ENCODE data around the gene RPAIN.

RPAIN gene

DNA sequence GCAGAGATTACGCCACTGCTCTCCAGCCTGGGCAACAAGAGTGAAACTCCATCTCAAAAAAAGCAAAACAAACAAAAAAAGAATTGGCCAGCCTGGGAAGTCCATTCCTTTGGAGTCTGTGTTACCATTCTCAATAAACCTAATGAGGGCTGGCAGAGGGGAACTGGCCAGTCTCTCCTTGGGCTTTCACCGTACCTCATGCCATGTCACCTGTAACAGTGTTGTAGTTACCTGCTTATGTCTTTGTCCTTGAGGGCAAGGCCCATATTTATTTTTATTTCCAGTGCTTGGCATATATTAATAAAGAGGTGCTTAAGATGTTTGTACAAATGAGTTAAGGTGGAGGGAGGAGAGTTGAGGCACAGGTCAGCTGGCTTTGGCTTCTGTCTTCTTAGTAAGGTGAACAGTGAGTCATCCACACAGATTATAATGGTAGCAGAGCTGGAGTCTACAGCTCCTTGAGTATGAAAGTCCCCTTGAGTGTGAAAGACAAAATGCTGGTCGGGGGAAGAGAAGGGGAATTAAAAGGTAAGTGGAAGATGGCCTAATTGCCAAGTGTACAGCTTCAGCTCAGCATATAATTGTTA, 10.5 kb downstream of the RPAIN start:
- TF ChIP-seq TOX (CRISPR knock-in tag; IDR thresholded peaks at IDR 0.05; ENCODE audit: borderline replicate concordance): no peak
- TF ChIP-seq, protein P1, sequence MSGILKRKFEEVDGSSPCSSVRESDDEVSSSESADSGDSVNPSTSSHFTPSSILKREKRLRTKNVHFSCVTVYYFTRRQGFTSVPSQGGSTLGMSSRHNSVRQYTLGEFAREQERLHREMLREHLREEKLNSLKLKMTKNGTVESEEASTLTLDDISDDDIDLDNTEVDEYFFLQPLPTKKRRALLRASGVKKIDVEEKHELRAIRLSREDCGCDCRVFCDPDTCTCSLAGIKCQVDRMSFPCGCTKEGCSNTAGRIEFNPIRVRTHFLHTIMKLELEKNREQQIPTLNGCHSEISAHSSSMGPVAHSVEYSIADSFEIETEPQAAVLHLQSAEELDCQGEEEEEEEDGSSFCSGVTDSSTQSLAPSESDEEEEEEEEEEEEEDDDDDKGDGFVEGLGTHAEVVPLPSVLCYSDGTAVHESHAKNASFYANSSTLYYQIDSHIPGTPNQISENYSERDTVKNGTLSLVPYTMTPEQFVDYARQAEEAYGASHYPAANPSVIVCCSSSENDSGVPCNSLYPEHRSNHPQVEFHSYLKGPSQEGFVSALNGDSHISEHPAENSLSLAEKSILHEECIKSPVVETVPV (CRISPR knock-in tag; IDR thresholded peaks at IDR 0.05): no peak
- no peak for TF ChIP-seq SNAI2 (CRISPR knock-in tag; IDR thresholded peaks at IDR 0.05)
- TF ChIP-seq, protein P2, sequence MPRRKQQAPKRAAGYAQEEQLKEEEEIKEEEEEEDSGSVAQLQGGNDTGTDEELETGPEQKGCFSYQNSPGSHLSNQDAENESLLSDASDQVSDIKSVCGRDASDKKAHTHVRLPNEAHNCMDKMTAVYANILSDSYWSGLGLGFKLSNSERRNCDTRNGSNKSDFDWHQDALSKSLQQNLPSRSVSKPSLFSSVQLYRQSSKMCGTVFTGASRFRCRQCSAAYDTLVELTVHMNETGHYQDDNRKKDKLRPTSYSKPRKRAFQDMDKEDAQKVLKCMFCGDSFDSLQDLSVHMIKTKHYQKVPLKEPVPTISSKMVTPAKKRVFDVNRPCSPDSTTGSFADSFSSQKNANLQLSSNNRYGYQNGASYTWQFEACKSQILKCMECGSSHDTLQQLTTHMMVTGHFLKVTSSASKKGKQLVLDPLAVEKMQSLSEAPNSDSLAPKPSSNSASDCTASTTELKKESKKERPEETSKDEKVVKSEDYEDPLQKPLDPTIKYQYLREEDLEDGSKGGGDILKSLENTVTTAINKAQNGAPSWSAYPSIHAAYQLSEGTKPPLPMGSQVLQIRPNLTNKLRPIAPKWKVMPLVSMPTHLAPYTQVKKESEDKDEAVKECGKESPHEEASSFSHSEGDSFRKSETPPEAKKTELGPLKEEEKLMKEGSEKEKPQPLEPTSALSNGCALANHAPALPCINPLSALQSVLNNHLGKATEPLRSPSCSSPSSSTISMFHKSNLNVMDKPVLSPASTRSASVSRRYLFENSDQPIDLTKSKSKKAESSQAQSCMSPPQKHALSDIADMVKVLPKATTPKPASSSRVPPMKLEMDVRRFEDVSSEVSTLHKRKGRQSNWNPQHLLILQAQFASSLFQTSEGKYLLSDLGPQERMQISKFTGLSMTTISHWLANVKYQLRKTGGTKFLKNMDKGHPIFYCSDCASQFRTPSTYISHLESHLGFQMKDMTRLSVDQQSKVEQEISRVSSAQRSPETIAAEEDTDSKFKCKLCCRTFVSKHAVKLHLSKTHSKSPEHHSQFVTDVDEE (CRISPR knock-in tag; IDR thresholded peaks at IDR 0.05): no peak
- no peak for TF ChIP-seq TCF4 (CRISPR knock-in tag; IDR thresholded peaks at IDR 0.05; ENCODE audit: borderline replicate concordance)
- no peak for TF ChIP-seq ZFP3 (CRISPR knock-in tag; IDR thresholded peaks at IDR 0.05)
- no peak for TF ChIP-seq ZNF70 (CRISPR knock-in tag; IDR thresholded peaks at IDR 0.05)
- ATAC-seq: no peak

DNA sequence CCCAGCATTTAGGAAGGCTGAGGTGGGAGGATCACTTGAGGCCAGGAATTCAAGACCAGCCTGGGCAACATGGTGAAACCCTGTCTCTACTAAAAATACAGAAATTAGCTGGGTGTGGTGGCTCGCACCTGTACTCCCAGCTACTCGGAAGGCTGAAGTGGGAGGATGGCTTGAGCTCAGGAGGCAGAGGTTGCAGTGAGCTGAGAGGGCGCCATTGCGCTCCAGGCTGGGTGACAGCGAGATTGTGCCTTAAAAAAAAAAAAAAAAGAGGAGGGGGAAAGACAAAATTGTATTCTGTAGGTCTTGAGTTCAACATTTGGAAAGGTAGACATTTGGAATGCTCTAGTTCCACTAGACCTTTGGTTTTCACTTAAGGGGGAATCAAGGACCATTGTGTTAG, 11.3 kb downstream of the RPAIN start:
- ATAC-seq: peak; percentile 32; the same call in 2 of the 3 replicates

DNA sequence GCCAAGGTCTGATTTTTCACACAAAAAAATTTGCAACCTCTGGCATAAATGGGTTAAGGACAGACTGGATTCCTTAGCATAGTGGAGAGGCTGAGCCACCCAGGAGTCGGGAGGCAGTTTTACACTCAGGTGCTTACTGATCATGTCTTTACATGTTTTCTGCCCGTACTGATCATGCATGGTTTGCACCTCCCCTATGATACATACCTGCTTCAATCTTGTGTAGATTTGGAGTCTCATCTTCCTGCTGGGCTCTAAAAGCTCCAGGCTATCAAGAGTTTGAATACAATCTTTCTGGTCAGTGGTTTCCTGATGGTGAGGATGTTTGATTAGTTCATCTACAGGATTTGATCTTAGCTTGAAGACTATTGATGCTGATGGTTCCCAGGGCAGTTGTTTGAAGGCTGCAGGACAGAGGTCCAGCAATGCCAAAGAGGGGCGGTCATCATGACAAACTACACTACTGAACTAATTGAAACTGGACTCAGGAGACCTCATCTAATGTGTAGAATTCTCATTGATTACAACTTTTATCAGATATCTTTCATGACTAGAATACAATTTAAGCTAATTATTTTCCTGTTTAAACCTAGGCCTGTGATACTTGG, 12.1 kb downstream of the RPAIN start:
- ATAC-seq: no peak
- TF ChIP-seq ESRRG (CRISPR knock-in tag; IDR thresholded peaks at IDR 0.05): no peak
- TF ChIP-seq ZNF565 (CRISPR knock-in tag; conservative IDR thresholded peaks at IDR 0.05; ENCODE audit: low read depth): no peak
- TF ChIP-seq TOX (CRISPR knock-in tag; IDR thresholded peaks at IDR 0.05; ENCODE audit: borderline replicate concordance): no peak
- TF ChIP-seq, protein P1 (CRISPR knock-in tag; IDR thresholded peaks at IDR 0.05): no peak
- TF ChIP-seq ZC3H10 (CRISPR knock-in tag; IDR thresholded peaks at IDR 0.05): no peak
- no peak for TF ChIP-seq OSR1 (CRISPR knock-in tag; IDR thresholded peaks at IDR 0.05)
- TF ChIP-seq, protein P3, sequence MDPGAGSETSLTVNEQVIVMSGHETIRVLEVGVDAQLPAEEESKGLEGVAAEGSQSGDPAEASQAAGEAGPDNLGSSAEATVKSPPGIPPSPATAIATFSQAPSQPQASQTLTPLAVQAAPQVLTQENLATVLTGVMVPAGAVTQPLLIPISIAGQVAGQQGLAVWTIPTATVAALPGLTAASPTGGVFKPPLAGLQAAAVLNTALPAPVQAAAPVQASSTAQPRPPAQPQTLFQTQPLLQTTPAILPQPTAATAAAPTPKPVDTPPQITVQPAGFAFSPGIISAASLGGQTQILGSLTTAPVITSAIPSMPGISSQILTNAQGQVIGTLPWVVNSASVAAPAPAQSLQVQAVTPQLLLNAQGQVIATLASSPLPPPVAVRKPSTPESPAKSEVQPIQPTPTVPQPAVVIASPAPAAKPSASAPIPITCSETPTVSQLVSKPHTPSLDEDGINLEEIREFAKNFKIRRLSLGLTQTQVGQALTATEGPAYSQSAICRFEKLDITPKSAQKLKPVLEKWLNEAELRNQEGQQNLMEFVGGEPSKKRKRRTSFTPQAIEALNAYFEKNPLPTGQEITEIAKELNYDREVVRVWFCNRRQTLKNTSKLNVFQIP (CRISPR knock-in tag; IDR thresholded peaks at IDR 0.05; ENCODE audit: borderline replicate concordance, low read depth): no peak
- TF ChIP-seq, protein P2 (CRISPR knock-in tag; IDR thresholded peaks at IDR 0.05): no peak
- no peak for TF ChIP-seq ISL1 (CRISPR knock-in tag; IDR thresholded peaks at IDR 0.05)
- TF ChIP-seq ZFP30 (CRISPR knock-in tag; IDR thresholded peaks at IDR 0.05): no peak
- no peak for TF ChIP-seq ZFP3 (CRISPR knock-in tag; IDR thresholded peaks at IDR 0.05)
- TF ChIP-seq GLIS3 (CRISPR knock-in tag; IDR thresholded peaks at IDR 0.05): no peak
- no peak for TF ChIP-seq ZNF70 (CRISPR knock-in tag; IDR thresholded peaks at IDR 0.05)
- TF ChIP-seq, protein P4, sequence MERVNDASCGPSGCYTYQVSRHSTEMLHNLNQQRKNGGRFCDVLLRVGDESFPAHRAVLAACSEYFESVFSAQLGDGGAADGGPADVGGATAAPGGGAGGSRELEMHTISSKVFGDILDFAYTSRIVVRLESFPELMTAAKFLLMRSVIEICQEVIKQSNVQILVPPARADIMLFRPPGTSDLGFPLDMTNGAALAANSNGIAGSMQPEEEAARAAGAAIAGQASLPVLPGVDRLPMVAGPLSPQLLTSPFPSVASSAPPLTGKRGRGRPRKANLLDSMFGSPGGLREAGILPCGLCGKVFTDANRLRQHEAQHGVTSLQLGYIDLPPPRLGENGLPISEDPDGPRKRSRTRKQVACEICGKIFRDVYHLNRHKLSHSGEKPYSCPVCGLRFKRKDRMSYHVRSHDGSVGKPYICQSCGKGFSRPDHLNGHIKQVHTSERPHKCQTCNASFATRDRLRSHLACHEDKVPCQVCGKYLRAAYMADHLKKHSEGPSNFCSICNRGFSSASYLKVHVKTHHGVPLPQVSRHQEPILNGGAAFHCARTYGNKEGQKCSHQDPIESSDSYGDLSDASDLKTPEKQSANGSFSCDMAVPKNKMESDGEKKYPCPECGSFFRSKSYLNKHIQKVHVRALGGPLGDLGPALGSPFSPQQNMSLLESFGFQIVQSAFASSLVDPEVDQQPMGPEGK (CRISPR knock-in tag; IDR thresholded peaks at IDR 0.05; ENCODE audit: borderline replicate concordance): no peak
- no peak for TF ChIP-seq PPARA (CRISPR knock-in tag; IDR thresholded peaks at IDR 0.05; ENCODE audit: borderline replicate concordance)

All from SK-N-SH treated with all-trans-retinoic acid at 6 μM for 48 hours (cell line).